Motor neuron (in vitro differentiated cells): ENCODE data around the gene GRK5. TPM values are rescaled to one million over a fixed set of nuclear protein-coding genes. Genes with fewer than 3 reads are reported as not detected.

ENCODE experiments used
- ATAC-seq, 8 experiments: fragments of 200-7000 bp; cut with Tn5 transposase; replicated peaks in 6 of 8; 2 replicates each; pipeline ENCODE4 v1.8.0; 2021; ENCODE audit warnings: mild to moderate bottlenecking in 8 of 8, moderate library complexity in 8 of 8
- H3K27ac ChIP-seq, 2 donors: fragments of 250-450 bp; sonication (Bioruptor Pico); 2 replicates each; pipeline ENCODE4 v1.9.0; 2021; ENCODE audit warnings: antibody characterized with exemption in 2 of 2, mild to moderate bottlenecking in 2 of 2, moderate library complexity in 1 of 2
- H3K4me1 ChIP-seq, 2 donors: fragments of 250-450 bp; sonication (Bioruptor Pico); replicated peaks in 1 of 2; 2 replicates each; pipeline ENCODE4 v1.6.1; 2021; ENCODE audit warnings: antibody characterized with exemption in 2 of 2, mild to moderate bottlenecking in 2 of 2, moderate library complexity in 1 of 2
- H3K4me3 ChIP-seq, 5 donors: fragments of 250-450 bp; sonication (Bioruptor Pico); 2 replicates each; pipeline ENCODE4 v1.9.0; 2021; ENCODE audit warnings: antibody characterized with exemption in 5 of 5, mild to moderate bottlenecking in 5 of 5, moderate library complexity in 4 of 5
- WGBS, 10 experiments: fragments of 450-650 bp; shearing (Covaris generic); methylation state at CpG; one replicate each; pipeline ENCODE4 v1.0.0; 2022; 5-methylcytosine and 5-hydroxymethylcytosine counted together
- in situ Hi-C, 9 experiments: fragments of 400-800 bp; cut with MboI; loops; one replicate each; pipeline ENCODE4 v1.15.0; 2021; ENCODE audit warnings: low sequenced_read_pairs in 9 of 9, low pct_unique_long_range_greater_than_20kb in 2 of 9; ENCODE audit not compliant: unreplicated experiment in 9 of 9
- total RNA-seq, 8 experiments: library from RNA; unstranded; fragments of 300-600 nt; gene quantifications; 2 replicates each; pipeline versions ENCODE4 v1.2.3 to v1.2.4, GENCODE V29; 2022

The GRK5 gene
- total RNA-seq, 8 experiments from 2014 or later = 4.0 to 27.2 (median 11.1) TPM

GRCh38 chr10:119393421-119393820 is 186.1 kb downstream of the GRK5 start:
- no peak for ATAC-seq
- WGBS, 10 experiments = 71 to 90% (median 87%) methylated on average over 2 to 7 of the region's 11 CpGs; no CpG with 5 or more reads in 5 of the 10 experiments

DNA sequence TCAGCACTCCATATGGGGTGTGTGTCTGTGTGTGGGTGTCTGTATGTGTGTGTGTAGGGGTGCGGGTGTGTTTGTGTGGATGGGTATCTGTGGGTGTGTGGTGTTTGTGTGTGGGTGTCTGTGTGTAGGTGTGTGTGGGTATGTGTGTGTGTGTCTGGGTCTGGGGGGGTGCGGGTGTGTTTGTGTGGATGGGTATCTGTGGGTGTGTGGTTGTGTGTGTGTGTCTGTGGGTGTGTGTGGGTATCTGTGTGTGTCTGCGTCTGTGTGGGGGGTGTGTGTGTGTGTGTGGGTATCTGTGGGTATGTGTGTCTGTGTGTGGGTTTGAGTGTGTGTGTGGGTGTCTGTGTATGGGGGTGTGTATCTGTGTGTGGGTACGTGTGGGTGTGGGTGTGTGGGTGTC is 186.5 kb downstream of the GRK5 start:
- Histone ChIP-seq H3K4me3 (no peak overlapping the region), H3K27ac (no peak overlapping the region), H3K4me1 (peaks cover 24 to 28% of the 10 kb centered on the region in 2 donors)
- no peak for ATAC-seq
- WGBS, 10 experiments = 88 to 90% methylated on average over 1 to 2 of the region's 4 CpGs; no CpG with 5 or more reads in 8 of the 10 experiments
- in situ Hi-C loops = no loop called here

More at GRCh38 chr10:119393421-119393820, 186.1 kb downstream of the GRK5 start:
- H3K4me3 ChIP-seq = no peak overlapping the region
- in situ Hi-C loops = no loop called here
- peaks cover 24 to 28% of the 10 kb centered on the region in 2 donors for H3K4me1 ChIP-seq
- peak overlapping the region in 1 of 2 donors; percentile 15 for H3K27ac ChIP-seq

DNA sequence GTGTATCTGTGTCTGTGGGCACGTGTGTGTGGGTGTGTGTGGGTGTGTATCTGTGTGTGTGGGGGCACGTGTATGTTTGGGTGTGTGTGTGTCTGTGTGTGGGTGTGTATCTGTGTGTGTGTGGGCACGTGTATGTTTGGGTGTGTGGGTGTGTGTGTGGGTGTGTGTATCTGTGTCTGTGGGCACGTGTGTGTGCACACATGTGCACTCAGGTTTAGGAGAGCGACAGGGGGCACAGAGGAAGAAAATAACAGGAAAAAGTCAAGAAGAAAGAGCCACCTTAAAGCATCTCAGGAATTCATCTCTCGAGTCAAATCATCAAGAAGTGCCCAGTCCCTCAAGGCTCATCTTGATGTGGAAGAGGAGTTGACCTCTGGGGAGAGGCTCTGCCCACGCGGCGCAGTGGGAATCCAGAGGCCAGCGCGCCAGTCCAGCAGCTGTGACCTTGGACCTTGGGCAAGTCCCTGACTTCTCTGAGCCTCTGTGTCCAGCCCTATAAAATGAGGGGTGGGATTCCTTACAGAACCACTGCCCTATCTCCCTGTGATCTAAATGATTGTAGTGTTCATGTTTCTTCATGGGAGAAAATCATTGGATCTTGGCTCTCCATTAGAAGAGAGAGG is 187.4 kb downstream of the GRK5 start:
- ATAC-seq = no peak
- no peak overlapping the region for H3K27ac ChIP-seq
- no peak overlapping the region for H3K4me3 ChIP-seq
- peaks cover 24 to 28% of the 10 kb centered on the region in 2 donors for H3K4me1 ChIP-seq
- WGBS, 10 experiments = 87 to 97% (median 93%) methylated on average over 5 to 8 of the region's 11 CpGs; no CpG with 5 or more reads in 6 of the 10 experiments
- in situ Hi-C loops = no loop called here

DNA sequence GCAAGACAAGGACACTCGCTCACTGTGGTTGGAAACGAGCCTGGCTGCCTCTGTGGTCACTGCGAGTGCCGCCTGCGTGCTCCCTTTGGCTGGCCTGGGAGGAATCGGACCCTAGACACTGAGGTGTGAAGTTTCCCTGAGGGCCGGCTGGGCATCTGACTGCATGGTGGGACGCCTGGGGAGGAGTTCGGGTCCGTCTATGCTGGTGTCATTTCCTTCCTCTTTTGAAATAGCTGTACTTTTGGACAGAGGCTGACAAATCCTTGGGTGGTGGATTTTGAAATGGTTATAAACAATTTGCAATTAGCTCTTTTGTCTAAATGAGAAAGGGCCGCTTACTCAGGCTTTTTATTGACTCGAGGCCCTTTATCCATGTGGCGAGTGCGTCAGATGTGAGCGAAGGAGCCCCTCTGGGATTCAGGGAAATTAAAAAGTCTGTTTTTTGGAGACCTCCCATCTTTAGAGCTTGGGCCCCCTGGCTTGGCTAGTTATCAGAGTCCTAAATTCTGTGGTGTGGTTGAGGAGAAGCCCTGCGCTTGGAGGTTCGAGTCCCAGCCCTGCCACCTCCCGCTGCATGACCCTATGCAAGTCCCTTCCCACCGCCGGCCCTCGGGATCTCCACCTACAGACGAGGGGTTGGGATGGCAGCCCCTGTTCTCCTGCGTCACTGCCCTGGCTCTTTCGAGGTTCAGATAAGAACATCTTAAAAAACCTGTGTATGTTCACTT is 188.1 kb downstream of the GRK5 start:
- in situ Hi-C loops = no loop called here

DNA sequence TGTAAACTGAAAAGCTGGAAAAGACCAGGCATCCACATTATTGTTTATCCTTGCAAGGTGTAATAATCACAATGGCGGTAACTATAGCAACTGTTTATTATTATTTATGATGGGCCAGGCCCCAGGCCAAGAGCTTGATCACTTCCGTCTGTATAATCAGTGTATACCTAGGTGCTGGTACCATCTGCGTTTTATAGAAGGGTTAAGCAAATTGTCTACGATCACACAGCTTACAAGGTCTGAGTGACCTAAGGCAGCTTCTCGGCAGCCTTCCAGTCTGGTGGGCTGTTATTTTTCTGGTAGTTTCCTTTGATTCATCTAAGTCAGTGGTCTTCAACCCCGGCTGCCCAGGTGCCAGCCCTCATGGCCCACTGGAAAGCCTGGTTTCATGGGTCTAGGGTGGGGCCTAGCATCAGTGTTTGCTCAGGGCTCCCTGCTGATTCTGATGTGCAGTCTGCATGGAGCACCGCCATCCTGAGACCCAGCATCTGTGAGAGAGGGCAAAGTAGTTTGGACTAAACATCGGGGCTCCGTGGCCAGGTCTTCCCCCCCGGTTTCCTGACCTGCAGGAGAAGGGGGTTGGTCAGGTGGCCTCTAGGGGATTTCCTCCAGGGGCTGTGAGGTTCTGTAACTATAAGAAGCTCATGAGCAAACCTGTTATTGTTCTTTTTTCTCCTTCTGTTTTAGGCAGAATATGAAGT is 188.8 kb downstream of the GRK5 start:
- no peak overlapping the region for H3K27ac ChIP-seq
- 77 to 100% (median 94%) methylated on average over 1 to 6 of the region's 10 CpGs; no CpG with 5 or more reads in 2 of the 10 experiments for WGBS, 10 experiments
- in situ Hi-C loops = no loop called here

More for the DNA sequence above, 188.1 kb downstream of the GRK5 start:
- 73 to 96% (median 88%) methylated on average over 1 to 11 of the region's 24 CpGs; no CpG with 5 or more reads in 4 of the 10 experiments for WGBS, 10 experiments
- no peak for ATAC-seq
- no peak overlapping the region for H3K27ac ChIP-seq
- no peak overlapping the region for H3K4me3 ChIP-seq
- H3K4me1 ChIP-seq = peaks cover 24 to 28% of the 10 kb centered on the region in 2 donors

GRCh38 chr10:119396709-119397071 is 189.3 kb downstream of the GRK5 start:
- in situ Hi-C loops = no loop called here
- WGBS, 10 experiments = no CpG with 5 or more reads among the region's 1 CpG
- no peak for ATAC-seq
- Histone ChIP-seq H3K4me3 (no peak overlapping the region), H3K4me1 (peaks cover 23 to 30% of the 10 kb centered on the region in 2 donors), H3K27ac (no peak overlapping the region)

More for the DNA sequence above, 188.8 kb downstream of the GRK5 start:
- ATAC-seq = no peak
- Histone ChIP-seq H3K4me1 (peaks cover 23 to 30% of the 10 kb centered on the region in 2 donors), H3K4me3 (no peak overlapping the region)

- Histone ChIP-seq H3K27ac (no peak overlapping the region), H3K4me1 (peaks cover 23 to 28% of the 10 kb centered on the region in 2 donors), H3K4me3 (no peak overlapping the region)
- in situ Hi-C loops = no loop called here
- 89 to 100% (median 98%) methylated on average over 2 to 5 of the region's 6 CpGs; no CpG with 5 or more reads in 6 of the 10 experiments for WGBS, 10 experiments
- no peak for ATAC-seq
Measured at GRCh38 chr10:119397416-119397815, 190.0 kb downstream of the GRK5 start.

GRCh38 chr10:119398996-119399395 is 191.6 kb downstream of the GRK5 start:
- in situ Hi-C loops = no loop called here
- ATAC-seq = peak in 1 of 8 experiments; percentile 35

GRCh38 chr10:119399466-119399865 is 192.1 kb downstream of the GRK5 start:
- no peak for ATAC-seq
- in situ Hi-C loops = no loop called here
- WGBS, 10 experiments = 60 to 100% (median 93%) methylated on average over 1 to 3 of the region's 3 CpGs; no CpG with 5 or more reads in 2 of the 10 experiments
- Histone ChIP-seq H3K4me1 (peaks cover 21 to 28% of the 10 kb centered on the region in 2 donors), H3K4me3 (no peak overlapping the region), H3K27ac (no peak overlapping the region)

More at GRCh38 chr10:119398996-119399395, 191.6 kb downstream of the GRK5 start:
- no peak overlapping the region for H3K4me3 ChIP-seq
- peaks cover 21 to 28% of the 10 kb centered on the region in 2 donors for H3K4me1 ChIP-seq
- no peak overlapping the region for H3K27ac ChIP-seq
- WGBS, 10 experiments = 25 to 90% (median 60%) methylated on average over 1 to 2 of the region's 5 CpGs; no CpG with 5 or more reads in 5 of the 10 experiments

DNA sequence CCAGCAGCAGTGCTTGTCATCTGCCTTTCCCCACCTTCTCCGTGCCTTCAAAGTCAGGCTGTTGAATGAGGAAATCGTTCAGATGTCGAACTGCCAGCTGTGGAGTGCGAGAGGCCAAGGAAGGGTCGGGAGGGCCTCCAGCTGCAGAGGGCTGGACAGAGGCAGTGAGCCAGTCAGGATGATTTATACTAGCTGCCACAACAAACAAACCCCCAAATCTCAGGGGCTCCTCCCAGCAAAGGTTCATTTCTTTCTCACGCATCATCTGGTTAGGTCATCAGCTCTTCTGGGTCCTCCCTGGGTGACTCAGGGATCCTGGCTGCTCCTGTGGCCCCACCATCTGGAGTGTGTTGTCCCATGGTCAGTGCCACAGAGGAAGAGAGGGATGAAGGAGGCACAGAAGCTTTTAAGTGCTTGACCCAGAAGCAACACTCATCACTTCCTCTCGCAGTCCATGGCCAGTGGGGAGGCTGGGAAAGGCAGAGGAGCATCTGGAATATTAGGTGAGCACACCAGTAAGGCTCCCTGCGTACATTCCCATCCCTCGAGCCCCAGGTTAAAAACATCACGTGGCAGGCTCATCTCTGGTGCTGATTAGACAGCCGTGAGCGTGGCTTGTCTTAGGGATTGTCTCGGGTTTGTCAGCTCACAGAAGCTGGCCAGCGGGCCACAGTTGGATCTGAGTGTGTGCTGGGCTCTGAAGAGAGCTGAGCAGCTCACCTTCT is 194.5 kb downstream of the GRK5 start:
- no peak overlapping the region for H3K4me3 ChIP-seq
- ATAC-seq = peak; percentile 79 to 96 (median 95)
- in situ Hi-C loops = loop anchor here in 7 of 9 experiments (25.0 kb wide), 2 partner anchors 190 to 215 kb away; partner anchors contain the start of genes GRK5 (in 6 of the 7) and PRDX3 (in 1 of the 7)
- peaks cover 13 to 23% of the 10 kb centered on the region in 2 donors for H3K4me1 ChIP-seq
- peak overlapping the region; percentile 15 to 62 for H3K27ac ChIP-seq
- WGBS, 10 experiments = 0 to 92% (median 40%) methylated on average over 1 to 10 of the region's 14 CpGs; no CpG with 5 or more reads in 2 of the 10 experiments

GRCh38 chr10:119403921-119404320 is 196.6 kb downstream of the GRK5 start:
- H3K4me3 ChIP-seq = no peak overlapping the region
- H3K27ac ChIP-seq = no peak overlapping the region
- in situ Hi-C loops = loop anchor here in 7 of 9 experiments (25.0 kb wide), 2 partner anchors 192 to 217 kb away; partner anchors contain the start of genes GRK5 (in 6 of the 7) and PRDX3 (in 1 of the 7)
- 83 to 100% (median 100%) methylated on average over 1 of the region's 1 CpG; no CpG with 5 or more reads in 4 of the 10 experiments for WGBS, 10 experiments
- no peak for ATAC-seq
- peaks cover 15 to 25% of the 10 kb centered on the region in 2 donors for H3K4me1 ChIP-seq
